BE2C (cell line): ENCODE measurements around the gene IQSEC1. TPM values are rescaled to one million over a fixed set of nuclear protein-coding genes. Genes with fewer than 3 reads are reported as not detected.

Source experiments
- DNase-seq: peaks from one replicate; pipeline ENCODE4 v3.0.0-alpha.2; 2020
- H3K27me3 ChIP-seq: fragments of 250-450 bp; sonication (Bioruptor Pico); 2 replicates; pipeline ENCODE4 v1.5.1; 2020; ENCODE audit warnings: mild to moderate bottlenecking
- H3K36me3 ChIP-seq: fragments of 250-450 bp; sonication (Bioruptor Pico); 2 replicates; pipeline ENCODE4 v1.5.1; 2020; ENCODE audit warnings: mild to moderate bottlenecking
- H3K4me1 ChIP-seq: fragments of 250-450 bp; sonication (Bioruptor Pico); 2 replicates; pipeline ENCODE4 v1.5.1; 2020
- H3K4me3 ChIP-seq: 2 replicates; pipeline ENCODE4 v1.5.1; 2011; ENCODE audit warnings: low read depth, low read length
- H3K9me3 ChIP-seq: fragments of 250-450 bp; sonication (Bioruptor Pico); 2 replicates; pipeline ENCODE4 v1.5.1; 2020
- polyA plus RNA-seq: library from polyadenylated mRNA; unstranded; fragments of >200 nt; gene quantifications from one replicate; pipeline ENCODE4 v1.2.1, GENCODE V29; 2012; ENCODE audit warnings: low read depth, missing spikeins; ENCODE audit not compliant: insufficient read length, insufficient read depth
- TF ChIP-seq, protein P1 (sequence below): IDR thresholded peaks from 2 replicates; pipeline ENCODE4 v1.5.1; 2012; ENCODE audit warnings: mild to moderate bottlenecking, low read depth, low read length

The IQSEC1 gene
- polyA plus RNA-seq, result 32.5 TPM

DNA sequence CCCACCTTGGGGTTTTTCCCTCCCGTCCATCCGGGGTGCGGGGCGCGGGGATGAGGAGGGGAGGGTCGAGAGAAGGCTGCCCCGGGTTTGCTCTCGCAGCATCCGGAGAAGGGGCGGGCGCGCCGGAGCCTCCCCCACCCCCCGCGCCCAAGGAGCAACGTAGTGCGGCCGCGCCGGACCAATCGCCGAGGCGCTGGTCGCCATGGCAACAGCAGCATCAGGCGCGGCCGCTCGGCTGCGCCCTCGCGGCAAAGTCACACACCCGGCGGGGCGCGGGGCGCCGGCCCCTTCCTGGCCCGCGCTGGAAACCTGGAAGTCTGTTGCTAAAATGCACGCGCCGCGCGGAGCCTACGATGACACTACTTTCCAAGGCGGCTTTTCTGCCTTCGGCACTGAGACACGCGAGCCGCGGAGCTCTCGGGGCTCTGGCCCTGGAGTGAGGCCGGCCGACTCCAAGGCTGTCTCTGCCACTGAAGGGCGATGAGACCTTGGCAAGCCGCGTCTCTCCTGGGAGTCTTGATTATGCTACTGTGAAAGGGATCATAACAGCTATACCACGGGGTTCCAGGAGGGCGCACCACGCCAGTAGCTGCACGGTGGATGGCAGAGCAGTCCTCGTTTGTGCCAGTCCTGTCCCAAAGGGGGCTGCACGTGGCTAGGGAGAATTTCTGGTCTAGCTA is at the start of gene IQSEC1:
Gene IQSEC1, minus strand, starts transcription at position 104 of the 680 bp plus-strand sequence. CDS start 415 bp downstream, outside the sequence.
- peaks cover 5% of the 10 kb centered on the region; the same call in 1 of the 2 replicates for H3K27me3 ChIP-seq
- H3K36me3 ChIP-seq, result no peaks in the 10 kb centered on the region
- H3K4me1 ChIP-seq, result peaks cover 6% of the 10 kb centered on the region; the same call in 1 of the 2 replicates
- H3K4me3 ChIP-seq, result peak within 1 kb of the TSS; percentile 35
- peak; percentile 77 for DNase-seq
- TF ChIP-seq, protein P1, sequence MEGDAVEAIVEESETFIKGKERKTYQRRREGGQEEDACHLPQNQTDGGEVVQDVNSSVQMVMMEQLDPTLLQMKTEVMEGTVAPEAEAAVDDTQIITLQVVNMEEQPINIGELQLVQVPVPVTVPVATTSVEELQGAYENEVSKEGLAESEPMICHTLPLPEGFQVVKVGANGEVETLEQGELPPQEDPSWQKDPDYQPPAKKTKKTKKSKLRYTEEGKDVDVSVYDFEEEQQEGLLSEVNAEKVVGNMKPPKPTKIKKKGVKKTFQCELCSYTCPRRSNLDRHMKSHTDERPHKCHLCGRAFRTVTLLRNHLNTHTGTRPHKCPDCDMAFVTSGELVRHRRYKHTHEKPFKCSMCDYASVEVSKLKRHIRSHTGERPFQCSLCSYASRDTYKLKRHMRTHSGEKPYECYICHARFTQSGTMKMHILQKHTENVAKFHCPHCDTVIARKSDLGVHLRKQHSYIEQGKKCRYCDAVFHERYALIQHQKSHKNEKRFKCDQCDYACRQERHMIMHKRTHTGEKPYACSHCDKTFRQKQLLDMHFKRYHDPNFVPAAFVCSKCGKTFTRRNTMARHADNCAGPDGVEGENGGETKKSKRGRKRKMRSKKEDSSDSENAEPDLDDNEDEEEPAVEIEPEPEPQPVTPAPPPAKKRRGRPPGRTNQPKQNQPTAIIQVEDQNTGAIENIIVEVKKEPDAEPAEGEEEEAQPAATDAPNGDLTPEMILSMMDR, result no peak
- no peaks in the 10 kb centered on the region for H3K9me3 ChIP-seq

DNA sequence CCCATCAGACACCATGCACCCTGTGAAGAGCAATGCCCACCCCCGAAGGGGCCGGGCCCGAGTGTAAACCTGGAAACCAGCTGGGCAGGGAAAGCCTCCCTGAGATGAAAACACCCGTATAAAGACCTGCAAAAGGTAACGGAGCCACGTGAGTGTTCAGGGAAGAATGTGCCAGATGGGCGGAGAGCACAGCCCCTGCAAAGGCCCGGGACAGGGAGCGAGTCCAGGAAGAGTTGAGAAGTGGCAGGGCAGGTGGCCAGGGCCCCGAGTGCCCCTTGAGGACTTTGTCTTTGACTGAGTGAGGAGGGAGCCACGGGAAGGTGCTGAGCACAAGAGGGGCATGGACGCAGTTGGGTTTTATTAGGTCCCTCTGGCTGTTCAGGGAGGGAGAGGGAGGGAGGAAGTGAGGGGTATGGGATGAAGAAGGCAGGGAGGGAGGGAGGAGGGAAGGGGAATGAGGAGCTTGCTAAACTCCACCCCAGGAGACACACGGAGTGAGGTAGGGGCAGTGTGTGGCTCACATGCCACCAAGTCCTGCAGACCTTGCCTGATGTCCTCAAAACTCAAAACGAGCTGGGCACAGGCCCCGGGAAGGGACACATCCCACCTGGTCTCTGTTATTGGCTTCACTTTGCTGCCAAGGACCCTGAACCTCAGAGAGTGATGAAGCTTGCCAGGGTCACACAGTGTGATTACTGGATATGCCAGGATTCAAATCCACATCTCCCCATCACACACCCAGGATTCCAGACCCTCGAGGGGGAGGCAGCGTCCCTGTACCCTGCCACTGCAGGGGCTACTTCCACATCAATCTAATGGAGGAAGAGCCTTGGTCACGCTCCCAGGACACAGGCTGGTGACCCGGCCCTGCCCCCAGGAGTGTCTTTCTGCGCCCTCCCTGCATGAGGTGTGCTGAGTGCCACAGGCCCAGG is 49.1 kb upstream of the IQSEC1 start:
- TF ChIP-seq, protein P1, result no peak
- H3K9me3 ChIP-seq, result no peaks in the 10 kb centered on the region
- H3K4me1 ChIP-seq, result no peaks in the 10 kb centered on the region
- DNase-seq, result no peak
- no peaks in the 10 kb centered on the region for H3K27me3 ChIP-seq
- H3K4me3 ChIP-seq, result no peak overlapping the region
- H3K36me3 ChIP-seq, result no peaks in the 10 kb centered on the region

DNA sequence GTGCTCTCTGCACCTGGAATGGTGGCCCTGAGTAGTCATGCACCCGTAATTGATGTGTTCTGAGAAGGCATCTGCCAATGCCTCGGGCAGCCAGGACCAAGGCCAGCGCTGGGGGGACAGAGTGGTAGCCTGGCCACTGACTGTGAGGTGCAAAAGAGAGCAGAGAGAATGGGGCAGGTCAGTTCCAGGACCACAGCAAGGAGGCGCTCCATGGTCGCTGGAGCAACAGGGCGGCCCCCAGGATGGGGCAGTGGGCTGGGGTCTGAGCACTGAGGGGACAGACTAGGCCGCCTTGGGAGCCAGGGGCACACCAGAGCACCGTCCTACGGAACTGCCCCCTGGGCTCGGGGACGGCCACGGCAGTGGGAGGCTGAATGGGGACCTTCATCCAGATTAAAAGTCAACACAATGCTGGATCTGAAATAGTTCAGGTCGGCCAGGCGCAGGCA is 48.3 kb upstream of the IQSEC1 start:
- H3K36me3 ChIP-seq, result no peaks in the 10 kb centered on the region
- H3K27me3 ChIP-seq, result no peaks in the 10 kb centered on the region

DNA sequence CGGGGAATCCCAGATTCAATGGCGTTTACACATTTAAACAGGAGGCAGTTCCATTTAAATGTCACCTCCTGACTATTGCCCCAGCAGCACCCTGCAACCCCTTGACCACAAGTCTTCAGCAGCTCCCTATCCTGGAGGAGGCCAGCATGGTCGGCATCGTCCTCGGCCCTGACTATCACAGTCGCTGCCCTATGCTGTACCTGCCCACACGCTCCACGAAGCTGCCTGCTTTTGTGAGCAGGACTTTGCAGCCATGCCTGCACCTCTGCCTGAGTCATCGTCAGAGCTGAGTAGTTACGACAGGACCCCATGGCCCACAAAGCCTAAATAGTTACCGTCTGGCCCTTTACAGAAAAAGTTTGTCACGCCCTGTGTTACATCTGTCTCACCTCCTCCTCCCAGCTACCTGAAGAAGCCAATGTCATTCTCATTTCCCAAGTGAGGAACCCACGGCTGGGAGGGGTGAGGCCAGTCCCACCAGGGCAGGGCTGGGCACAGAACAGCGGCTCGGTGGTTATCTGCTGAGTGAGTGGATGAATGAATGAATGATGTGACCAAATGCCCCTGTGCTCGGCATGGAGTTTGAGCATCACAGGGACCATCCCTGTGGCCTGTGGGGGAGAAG is 47.8 kb upstream of the IQSEC1 start:
- Histone ChIP-seq H3K27me3 (no peaks in the 10 kb centered on the region), H3K9me3 (no peaks in the 10 kb centered on the region), H3K4me3 (no peak overlapping the region), H3K36me3 (no peaks in the 10 kb centered on the region), H3K4me1 (no peaks in the 10 kb centered on the region)
- no peak for DNase-seq
- TF ChIP-seq, protein P1, result no peak

More for the DNA sequence above, 48.3 kb upstream of the IQSEC1 start:
- Histone ChIP-seq H3K4me1 (no peaks in the 10 kb centered on the region), H3K9me3 (no peaks in the 10 kb centered on the region), H3K4me3 (no peak overlapping the region)
- TF ChIP-seq, protein P1, result no peak
- DNase-seq, result no peak

DNA sequence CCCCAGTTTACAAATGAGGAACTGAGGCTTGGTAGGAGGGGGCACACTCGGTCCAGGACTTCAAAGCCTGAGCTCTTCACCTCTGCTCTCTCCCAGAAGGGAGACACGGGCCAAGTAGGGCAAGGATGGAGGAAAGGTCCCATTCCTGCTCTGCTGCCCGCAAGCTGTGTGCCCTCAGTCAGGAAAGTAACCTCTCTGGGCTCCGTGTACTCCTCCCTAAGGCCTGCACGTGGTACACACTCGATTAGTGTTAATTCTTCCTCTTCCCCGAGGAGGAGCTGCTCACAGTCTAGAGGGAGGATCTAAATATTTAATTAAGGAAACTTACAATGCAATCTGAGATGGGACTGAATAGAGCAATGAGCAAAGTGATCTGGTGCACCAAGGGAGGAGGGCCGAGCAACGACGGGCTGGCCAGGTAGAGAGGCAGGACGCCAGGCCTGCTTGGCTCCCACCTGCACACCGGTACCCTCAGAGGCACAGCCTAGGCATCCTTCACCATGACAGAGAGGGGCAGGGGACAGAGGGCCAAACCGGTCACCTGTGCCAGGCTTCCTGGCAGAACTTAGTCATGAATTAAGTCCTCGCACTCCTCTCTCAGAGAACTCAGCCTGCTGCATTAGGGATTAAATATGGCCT is 47.2 kb upstream of the IQSEC1 start:
- no peaks in the 10 kb centered on the region for H3K36me3 ChIP-seq
- H3K4me1 ChIP-seq, result no peaks in the 10 kb centered on the region
- H3K4me3 ChIP-seq, result no peak overlapping the region
- DNase-seq, result no peak
- H3K27me3 ChIP-seq, result no peaks in the 10 kb centered on the region
- H3K9me3 ChIP-seq, result no peaks in the 10 kb centered on the region
- TF ChIP-seq, protein P1, result no peak
